Hypothalamus (tissue), 51 donors: ENCODE results near the gene ZNF654.

ENCODE experiments used
- DNase-seq, 51 donors: peaks; one replicate each; lab custom pipeline; 2025; lab: John Stamatoyannopoulos, UW

Gene ZNF654

DNA sequence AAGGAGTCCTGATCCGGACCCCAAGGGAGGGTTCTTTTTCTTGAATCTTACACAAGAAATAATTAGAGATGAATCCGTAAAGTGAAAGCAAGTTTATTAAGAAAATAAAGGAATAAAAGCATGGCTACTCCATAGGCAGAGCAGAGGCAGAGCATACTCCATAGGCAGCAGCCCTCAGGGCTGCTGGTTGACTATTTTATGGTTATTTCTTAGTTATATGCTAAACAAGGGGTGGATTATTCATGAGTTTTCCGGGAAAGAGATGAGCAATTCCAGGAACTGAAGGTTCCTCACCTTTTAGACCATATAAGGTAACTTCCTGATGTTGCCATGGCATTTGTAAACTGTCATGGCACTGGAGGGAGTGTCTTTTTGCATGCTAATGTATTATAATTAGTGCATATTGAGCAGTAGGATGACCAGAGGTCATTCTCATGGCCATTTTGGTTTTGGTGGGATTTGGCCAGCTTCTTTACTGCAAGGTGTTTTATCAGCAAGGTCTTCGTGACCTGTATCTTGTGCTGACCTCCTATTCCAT lies 132.9 kb downstream of the ZNF654 start:
- DNase-seq: no peak

- DNase-seq: no peak
Observed at GRCh38 chr3:88192631-88193030, 133.6 kb downstream of the ZNF654 start.
